Body of pancreas (tissue), 4 donors: ENCODE results near the gene EEF2.
"Not testable (repeated sequence)": the region's sequence is repeated elsewhere in the genome, so short reads cannot be mapped to it uniquely, and the experiment has no call there.

Source experiments
- CTCF ChIP-seq, 7 experiments: fragments of 450-650 bp in 4 of 7; fragments of 200-600 bp in 3 of 7; sonication (generic) in 3 of 7; IDR thresholded peaks; one replicate each; pipeline ENCODE4 v1.5.1; 2016 to 2019; ENCODE audit warnings: antibody characterized with exemption in 7 of 7
- POLR2A ChIP-seq, 3 donors: fragments of 450-650 bp; IDR thresholded peaks; one replicate each; pipeline ENCODE4 v1.6.1; 2016; ENCODE audit warnings: antibody characterized with exemption in 3 of 3, mild to moderate bottlenecking in 2 of 3

- TF ChIP-seq CTCF, POLR2A (IDR thresholded peaks at IDR 0.05): not testable (repeated sequence)
These were observed 20.2 kb upstream of the EEF2 start for GRCh38 chr19:4005436-4005835.
